HG03196 (cell line): Measurements from ENCODE around the gene NIN.

Source experiments
- ATAC-seq: cut with Tn5 transposase; IDR thresholded peaks from one replicate; pipeline ENCODE4 v1.9.1; 2021; ENCODE audit not compliant: unreplicated experiment

NIN gene

GRCh38 chr14:50762931-50763300, 68.0 kb downstream of the NIN start:
- no peak for ATAC-seq

GRCh38 chr14:50762001-50762930, 68.7 kb downstream of the NIN start:
- peak; percentile 65 for ATAC-seq

- ATAC-seq: no peak
These were observed 71.0 kb downstream of the NIN start for GRCh38 chr14:50759800-50760543.

- ATAC-seq: no peak
These were observed 72.0 kb downstream of the NIN start for GRCh38 chr14:50758945-50759344.

GRCh38 chr14:50758305-50758704, 72.7 kb downstream of the NIN start:
- no peak for ATAC-seq

GRCh38 chr14:50757702-50758101, 73.3 kb downstream of the NIN start:
- no peak for ATAC-seq

GRCh38 chr14:50756300-50756699, 74.7 kb downstream of the NIN start:
- no peak for ATAC-seq

GRCh38 chr14:50750323-50750722, 80.6 kb downstream of the NIN start:
- no peak for ATAC-seq

- ATAC-seq: no peak
These were observed 85.4 kb downstream of the NIN start for GRCh38 chr14:50745401-50746058.

GRCh38 chr14:50744231-50744630, 86.7 kb downstream of the NIN start:
- ATAC-seq: no peak

- ATAC-seq: no peak
These were observed 89.4 kb downstream of the NIN start for GRCh38 chr14:50741567-50741966.

- no peak for ATAC-seq
These were observed 90.1 kb downstream of the NIN start for GRCh38 chr14:50740856-50741255.

- no peak for ATAC-seq
These were observed 91.8 kb downstream of the NIN start for GRCh38 chr14:50739186-50739585.

GRCh38 chr14:50736932-50737419, 94.0 kb downstream of the NIN start:
- ATAC-seq: peak; percentile 70

GRCh38 chr14:50734950-50735695, 95.8 kb downstream of the NIN start:
- no peak for ATAC-seq

- no peak for ATAC-seq
These were observed 97.5 kb downstream of the NIN start for GRCh38 chr14:50733494-50733893.

- no peak for ATAC-seq
These were observed 102.1 kb downstream of the NIN start for GRCh38 chr14:50728836-50729235.

- ATAC-seq: no peak
These were observed 104.4 kb downstream of the NIN start for GRCh38 chr14:50726372-50727107.

- no peak for ATAC-seq
These were observed 105.2 kb downstream of the NIN start for GRCh38 chr14:50725761-50726160.
